Right forelimb (tissue), 1 donor: Measurements from ENCODE around the gene TENT5A.
"Not testable (repeated sequence)": the region's sequence is repeated elsewhere in the genome, so short reads cannot be mapped to it uniquely, and the experiment has no call there.

Experiments used
- DNase-seq: peaks from one replicate; pipeline ENCODE4 v3.0.0-alpha.2; 2018

TENT5A gene

GRCh38 chr6:81749707-81750106, 2.8 kb downstream of the TENT5A start:
- DNase-seq, result no peak

GRCh38 chr6:81748994-81749393, 3.5 kb downstream of the TENT5A start:
- DNase-seq, result no peak

- DNase-seq, result no peak
Observed at GRCh38 chr6:81747327-81747726, 5.2 kb downstream of the TENT5A start.

- no peak for DNase-seq
Observed at GRCh38 chr6:81744131-81744530, 8.3 kb downstream of the TENT5A start.

GRCh38 chr6:81743649-81744048, 8.8 kb downstream of the TENT5A start:
- DNase-seq, result no peak

GRCh38 chr6:81741689-81742088, 10.8 kb downstream of the TENT5A start:
- no peak for DNase-seq

GRCh38 chr6:81740591-81740990, 11.9 kb downstream of the TENT5A start:
- DNase-seq, result not testable (repeated sequence)

- no peak for DNase-seq
Observed at GRCh38 chr6:81739230-81740195, 13.0 kb downstream of the TENT5A start.

GRCh38 chr6:81736428-81736827, 16.1 kb downstream of the TENT5A start:
- no peak for DNase-seq

GRCh38 chr6:81735756-81736380, 16.6 kb downstream of the TENT5A start:
- DNase-seq, result no peak

- no peak for DNase-seq
Observed at GRCh38 chr6:81734500-81735150, 17.9 kb downstream of the TENT5A start.

GRCh38 chr6:81734081-81734480, 18.4 kb downstream of the TENT5A start:
- no peak for DNase-seq

- DNase-seq, result no peak
Observed at GRCh38 chr6:81731814-81732213, 20.7 kb downstream of the TENT5A start.

- no peak for DNase-seq
Observed at GRCh38 chr6:81727876-81728517, 24.5 kb downstream of the TENT5A start.

GRCh38 chr6:81725127-81725526, 27.4 kb downstream of the TENT5A start:
- DNase-seq, result no peak

GRCh38 chr6:81722506-81723223, 29.8 kb downstream of the TENT5A start:
- DNase-seq, result no peak

- no peak for DNase-seq
Observed at GRCh38 chr6:81720427-81720826, 32.1 kb downstream of the TENT5A start.

GRCh38 chr6:81718126-81718525, 34.4 kb downstream of the TENT5A start:
- no peak for DNase-seq

- DNase-seq, result no peak
Observed at GRCh38 chr6:81714684-81715083, 37.8 kb downstream of the TENT5A start.

- DNase-seq, result no peak
Observed at GRCh38 chr6:81713205-81713604, 39.3 kb downstream of the TENT5A start.

- DNase-seq, result no peak
Observed at GRCh38 chr6:81708113-81708699, 44.3 kb downstream of the TENT5A start.

GRCh38 chr6:81704700-81705099, 47.8 kb downstream of the TENT5A start:
- DNase-seq, result no peak
